Ureter (tissue), 1 donor: ENCODE results near the gene SLC25A21. TPM values are rescaled to one million over a fixed set of nuclear protein-coding genes. Genes with fewer than 3 reads are reported as not detected.
"Not testable (repeated sequence)": the region's sequence is repeated elsewhere in the genome, so short reads cannot be mapped to it uniquely, and the experiment has no call there.

Experiments used
- DNase-seq: peaks from one replicate; pipeline ENCODE4 v3.0.0-alpha.2; 2020; ENCODE audit warnings: low spot score
- total RNA-seq: library from RNA; stranded (reverse); gene quantifications from one replicate; pipeline ENCODE4 v1.2.4, GENCODE V29; 2023
- donor health status: DM: yes; HTN: yes; CAD: no.

SLC25A21 gene
- total RNA-seq, 1 donor from 2014 or later: 2.2 TPM

GRCh38 chr14:36824854-36825253 is 347.6 kb downstream of the SLC25A21 start:
- DNase-seq: no peak

GRCh38 chr14:36823651-36824050 is 348.8 kb downstream of the SLC25A21 start:
- no peak for DNase-seq

GRCh38 chr14:36822685-36823084 is 349.7 kb downstream of the SLC25A21 start:
- DNase-seq: no peak

GRCh38 chr14:36820901-36821300 is 351.5 kb downstream of the SLC25A21 start:
- DNase-seq: no peak

- no peak for DNase-seq
Measured at GRCh38 chr14:36820111-36820709, 352.2 kb downstream of the SLC25A21 start.

- no peak for DNase-seq
Measured at GRCh38 chr14:36818794-36819384, 353.5 kb downstream of the SLC25A21 start.

- no peak for DNase-seq
Measured at GRCh38 chr14:36818246-36818645, 354.2 kb downstream of the SLC25A21 start.

- no peak for DNase-seq
Measured at GRCh38 chr14:36817071-36817930, 355.1 kb downstream of the SLC25A21 start.

- no peak for DNase-seq
Measured at GRCh38 chr14:36816481-36816880, 355.9 kb downstream of the SLC25A21 start.

- not testable (repeated sequence) for DNase-seq
Measured at GRCh38 chr14:36814783-36815182, 357.6 kb downstream of the SLC25A21 start.

GRCh38 chr14:36810209-36810608 is 362.2 kb downstream of the SLC25A21 start:
- no peak for DNase-seq

- no peak for DNase-seq
Measured at GRCh38 chr14:36807727-36808126, 364.7 kb downstream of the SLC25A21 start.

- no peak for DNase-seq
Measured at GRCh38 chr14:36805131-36805559, 367.3 kb downstream of the SLC25A21 start.

GRCh38 chr14:36797634-36798033 is 374.8 kb downstream of the SLC25A21 start:
- DNase-seq: no peak

- DNase-seq: no peak
Measured at GRCh38 chr14:36791402-36791801, 381.0 kb downstream of the SLC25A21 start.

- DNase-seq: no peak
Measured at GRCh38 chr14:36785511-36785910, 386.9 kb downstream of the SLC25A21 start.

- DNase-seq: no peak
Measured at GRCh38 chr14:36784541-36784940, 387.9 kb downstream of the SLC25A21 start.

GRCh38 chr14:36781897-36782296 is 390.5 kb downstream of the SLC25A21 start:
- no peak for DNase-seq

GRCh38 chr14:36773558-36773957 is 398.8 kb downstream of the SLC25A21 start:
- DNase-seq: no peak

- no peak for DNase-seq
Measured at GRCh38 chr14:36773136-36773540, 399.3 kb downstream of the SLC25A21 start.

- DNase-seq: no peak
Measured at GRCh38 chr14:36771028-36771640, 401.3 kb downstream of the SLC25A21 start.

- DNase-seq: no peak
Measured at GRCh38 chr14:36768638-36769337, 403.6 kb downstream of the SLC25A21 start.
